HuH-7 (cell line): ENCODE results near the gene SQOR.
"Not testable (repeated sequence)": the region's sequence is repeated elsewhere in the genome, so short reads cannot be mapped to it uniquely, and the experiment has no call there.

Experiments
- DNase-seq: peaks from one replicate; pipeline ENCODE4 v3.0.0; 2011; ENCODE audit warnings: low spot score

The SQOR gene

DNA sequence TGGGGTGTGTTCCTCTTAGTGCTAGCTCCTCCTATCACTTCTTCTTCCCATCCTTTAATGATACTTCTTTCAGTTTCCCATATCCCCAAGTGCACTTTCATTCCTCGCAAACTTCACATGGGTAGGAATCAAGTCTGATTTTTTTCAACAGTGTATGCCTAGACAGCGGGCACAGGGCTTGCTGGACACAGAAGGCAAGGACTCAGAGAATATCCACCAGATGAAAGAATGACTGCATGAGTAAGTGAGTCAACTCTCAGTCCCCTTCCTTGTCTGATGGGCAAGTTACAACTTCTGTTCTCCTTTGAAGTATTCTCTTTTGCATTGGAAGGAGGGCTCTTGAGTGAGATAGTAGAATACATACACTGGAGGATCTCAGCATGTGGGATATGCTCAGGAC lies 3.1 kb upstream of the SQOR start:
- no peak for DNase-seq

DNA sequence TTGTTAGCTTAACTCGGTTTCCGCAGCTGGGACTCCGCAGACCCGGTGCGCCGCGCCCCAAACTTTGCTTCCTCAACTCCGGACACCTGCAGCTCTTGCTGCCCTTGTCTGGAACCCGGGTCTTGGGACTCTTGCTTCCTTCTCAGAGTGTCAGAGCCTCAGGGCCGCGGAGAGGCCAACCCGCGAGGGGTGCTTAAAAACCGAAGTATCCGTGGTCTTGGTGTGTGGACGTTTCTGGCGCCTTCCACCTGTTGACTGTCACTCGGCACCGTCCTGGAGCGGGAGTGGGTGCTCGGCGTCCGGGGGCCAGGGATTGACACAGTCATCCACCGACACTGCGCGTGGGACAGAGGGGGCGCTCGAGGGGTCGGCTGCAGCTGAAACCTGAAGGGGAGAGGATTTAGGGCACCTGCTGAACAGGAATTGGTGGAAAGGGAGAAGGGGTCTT lies 386 bp downstream of the SQOR start:
- DNase-seq = peak; percentile 59

DNA sequence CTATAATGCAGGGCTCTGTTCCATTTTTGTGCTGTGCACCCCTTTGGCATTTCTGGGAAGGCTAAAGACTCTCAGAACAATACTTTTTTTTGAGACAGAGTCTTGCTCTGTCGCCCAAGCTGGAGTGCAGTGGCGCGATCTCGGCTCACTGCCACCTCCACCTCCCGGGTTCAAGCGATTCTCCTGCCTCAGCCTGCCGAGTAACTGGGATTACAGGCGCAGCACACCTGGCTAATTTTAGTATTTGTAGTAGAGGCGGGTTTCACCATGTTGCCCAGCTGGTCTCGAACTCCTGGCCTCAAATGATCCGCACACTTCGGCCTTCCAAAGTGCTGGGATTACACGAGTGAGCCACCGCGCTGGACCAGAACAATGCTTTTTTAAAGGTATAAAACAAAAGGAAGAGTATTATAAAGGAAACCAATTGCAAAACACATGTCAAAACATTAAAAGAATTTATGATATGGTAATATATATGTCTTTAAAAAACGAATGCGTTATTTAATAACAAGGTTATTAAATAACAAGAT lies 999 bp downstream of the SQOR start:
- DNase-seq = no peak

GRCh38 chr15:45637141-45637540 lies 2.3 kb downstream of the SQOR start:
- no peak for DNase-seq

GRCh38 chr15:45637552-45638033 lies 2.8 kb downstream of the SQOR start:
- DNase-seq = no peak

DNA sequence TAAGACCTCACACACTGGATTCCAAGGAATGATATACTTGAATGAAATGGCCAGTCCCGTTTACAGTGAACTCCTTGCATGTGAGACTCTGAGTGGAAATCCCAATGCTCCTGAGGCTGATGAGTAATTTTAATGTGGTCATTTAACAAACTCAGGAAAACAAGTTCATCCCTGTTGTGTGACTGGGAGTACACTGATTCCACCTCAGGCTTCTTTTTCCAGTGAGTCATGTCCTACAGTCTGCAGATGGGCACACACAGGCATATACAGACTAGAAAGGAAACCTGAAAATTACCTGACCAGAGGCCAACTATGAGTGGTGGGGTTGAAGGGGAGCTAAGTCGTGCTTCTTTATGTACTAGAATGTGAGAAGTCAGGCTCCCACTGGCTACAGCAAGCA lies 5.8 kb downstream of the SQOR start:
- no peak for DNase-seq

DNA sequence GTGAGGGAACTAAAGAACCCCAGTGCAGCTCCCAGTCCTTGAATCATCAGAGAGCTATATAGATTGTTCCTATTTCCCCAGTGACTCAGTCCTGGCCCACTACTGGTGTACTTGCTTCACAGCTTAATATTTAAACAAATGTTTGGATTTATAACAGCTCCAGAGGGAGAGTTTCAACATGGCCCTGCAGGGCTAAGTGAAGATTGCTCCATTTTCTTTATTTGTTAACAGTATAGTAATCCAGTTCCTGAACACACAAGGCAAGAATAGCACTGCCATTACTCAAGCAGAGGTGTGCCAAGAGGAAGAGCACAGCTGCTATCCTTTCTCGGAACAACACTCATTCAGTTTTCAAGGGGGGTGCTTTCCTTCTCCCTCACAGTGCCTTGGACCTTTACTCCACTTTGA lies 6.5 kb downstream of the SQOR start:
- peak; percentile 78 for DNase-seq

DNA sequence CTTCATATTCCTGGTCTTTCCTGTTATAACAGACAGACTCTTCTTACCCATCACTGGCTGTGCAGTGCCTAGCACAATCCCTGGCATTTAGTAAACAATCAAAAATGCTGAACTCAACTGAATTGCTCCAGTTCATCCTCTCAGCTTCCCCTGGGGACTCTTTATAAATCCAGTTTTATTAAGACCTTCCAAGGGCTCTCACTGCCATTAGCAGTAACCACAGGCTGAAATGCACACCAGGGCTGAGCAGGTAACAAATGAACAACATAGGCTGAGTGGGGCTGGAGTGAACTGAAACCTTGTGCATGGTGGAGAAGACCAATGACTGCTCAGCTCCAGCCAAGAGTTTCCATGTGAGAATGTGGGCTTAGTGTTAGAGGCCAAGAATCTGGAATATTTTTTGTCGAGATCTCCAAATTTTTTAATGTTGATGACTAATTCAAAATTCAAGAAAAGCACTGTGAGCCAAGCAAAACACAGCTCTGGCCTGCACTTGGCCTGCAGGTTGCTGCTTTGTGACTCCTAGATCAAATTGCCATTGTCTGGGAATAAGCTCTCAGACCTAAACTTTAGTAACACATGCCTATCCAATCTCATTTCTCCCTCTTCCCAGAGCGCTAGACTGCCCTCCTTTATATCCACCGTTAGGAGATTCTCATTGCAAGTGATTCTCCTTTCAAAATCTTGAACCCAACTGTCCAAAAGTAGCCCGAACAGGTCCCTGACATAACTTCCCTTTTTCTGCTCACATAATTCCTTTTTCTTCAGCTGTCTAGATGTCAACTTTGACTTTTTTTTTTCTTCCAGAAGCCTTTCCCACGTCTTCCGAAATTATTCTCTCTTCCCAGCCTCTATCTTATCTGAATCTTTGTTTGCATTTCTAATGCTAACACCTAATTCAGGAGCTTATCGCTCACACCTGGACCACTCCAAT lies 7.4 kb downstream of the SQOR start:
- DNase-seq = no peak

- DNase-seq = no peak
Measured at GRCh38 chr15:45644437-45644836, 9.6 kb downstream of the SQOR start.

GRCh38 chr15:45645026-45645980 lies 10.5 kb downstream of the SQOR start:
- no peak for DNase-seq

- DNase-seq = no peak
Measured at GRCh38 chr15:45646220-45646619, 11.4 kb downstream of the SQOR start.

DNA sequence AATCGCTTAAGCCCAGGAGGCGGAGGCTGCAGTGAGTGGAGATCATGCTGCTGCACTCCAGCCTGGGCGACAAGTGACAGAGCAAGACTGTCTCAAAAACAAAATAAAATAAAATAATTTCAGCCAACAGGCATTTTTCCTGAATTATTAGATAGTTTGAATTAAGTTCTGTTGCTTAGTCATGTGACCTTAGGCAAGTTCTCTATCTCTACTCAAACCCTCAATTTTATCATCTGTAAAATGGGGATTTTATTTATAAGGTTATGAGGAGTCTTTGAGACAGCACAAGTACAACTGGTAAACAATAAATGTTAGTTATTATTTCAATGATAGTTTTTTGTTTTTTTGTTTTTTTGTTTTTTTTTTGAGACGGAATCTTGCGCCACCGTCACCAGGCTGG lies 13.0 kb downstream of the SQOR start:
- no peak for DNase-seq

- no peak for DNase-seq
Measured at GRCh38 chr15:45648521-45649200, 13.8 kb downstream of the SQOR start.

- not testable (repeated sequence) for DNase-seq
Measured at GRCh38 chr15:45650007-45650406, 15.2 kb downstream of the SQOR start.

- no peak for DNase-seq
Measured at GRCh38 chr15:45650889-45651525, 16.2 kb downstream of the SQOR start.

DNA sequence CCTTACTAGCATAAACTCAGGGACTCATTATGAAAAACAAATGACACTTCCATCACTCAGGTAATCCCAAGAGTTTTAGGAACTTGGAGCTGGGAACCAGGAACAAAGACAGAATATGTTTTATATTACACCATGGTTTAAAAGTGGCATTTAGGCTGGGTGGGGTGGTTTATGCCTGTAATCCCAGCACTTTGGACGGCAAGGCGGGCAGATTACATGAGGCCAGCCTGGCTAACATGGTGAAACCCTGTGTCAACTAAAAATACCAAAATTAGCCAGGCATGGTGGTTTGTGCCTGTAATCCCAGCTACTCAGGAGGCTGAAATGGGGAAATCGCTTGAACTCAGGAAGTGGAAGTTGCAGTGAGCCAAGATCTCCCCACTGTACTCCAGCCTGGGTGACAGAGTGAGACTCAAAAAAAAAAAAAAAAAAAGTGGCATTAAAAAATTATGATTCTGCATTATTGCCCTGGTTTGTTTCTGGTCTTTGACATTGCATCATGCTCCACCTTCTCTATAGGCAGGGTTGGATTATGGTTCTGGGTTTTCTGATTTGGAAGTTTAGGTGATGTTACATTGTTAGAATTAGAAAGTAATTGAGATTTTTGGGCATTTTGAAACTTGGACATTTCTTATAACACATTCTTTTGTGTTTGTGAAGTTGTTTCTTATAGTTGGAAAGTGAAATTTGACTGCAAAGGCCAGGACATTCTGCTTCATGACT lies 19.0 kb downstream of the SQOR start:
- no peak for DNase-seq

GRCh38 chr15:45654749-45655148 lies 19.9 kb downstream of the SQOR start:
- DNase-seq = no peak

DNA sequence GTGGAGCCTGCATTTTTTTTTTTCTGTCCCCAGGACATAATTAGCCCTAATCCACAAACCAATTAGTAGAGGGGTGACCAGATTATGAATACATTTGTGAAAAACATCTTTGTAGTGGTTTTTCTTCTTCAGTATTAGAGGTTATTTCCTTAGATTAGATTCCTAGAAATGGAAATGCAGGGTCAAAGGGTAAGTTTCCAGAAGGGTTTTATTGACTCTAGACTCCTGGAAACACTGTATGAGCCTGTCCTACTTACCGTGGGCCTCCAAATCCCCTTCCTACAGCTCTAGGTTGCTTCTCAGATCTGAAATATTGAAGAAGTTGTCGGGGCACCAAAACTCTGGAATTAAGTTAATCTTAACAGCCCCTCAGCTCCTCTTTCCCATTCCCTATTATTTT lies 22.4 kb downstream of the SQOR start:
- no peak for DNase-seq

DNA sequence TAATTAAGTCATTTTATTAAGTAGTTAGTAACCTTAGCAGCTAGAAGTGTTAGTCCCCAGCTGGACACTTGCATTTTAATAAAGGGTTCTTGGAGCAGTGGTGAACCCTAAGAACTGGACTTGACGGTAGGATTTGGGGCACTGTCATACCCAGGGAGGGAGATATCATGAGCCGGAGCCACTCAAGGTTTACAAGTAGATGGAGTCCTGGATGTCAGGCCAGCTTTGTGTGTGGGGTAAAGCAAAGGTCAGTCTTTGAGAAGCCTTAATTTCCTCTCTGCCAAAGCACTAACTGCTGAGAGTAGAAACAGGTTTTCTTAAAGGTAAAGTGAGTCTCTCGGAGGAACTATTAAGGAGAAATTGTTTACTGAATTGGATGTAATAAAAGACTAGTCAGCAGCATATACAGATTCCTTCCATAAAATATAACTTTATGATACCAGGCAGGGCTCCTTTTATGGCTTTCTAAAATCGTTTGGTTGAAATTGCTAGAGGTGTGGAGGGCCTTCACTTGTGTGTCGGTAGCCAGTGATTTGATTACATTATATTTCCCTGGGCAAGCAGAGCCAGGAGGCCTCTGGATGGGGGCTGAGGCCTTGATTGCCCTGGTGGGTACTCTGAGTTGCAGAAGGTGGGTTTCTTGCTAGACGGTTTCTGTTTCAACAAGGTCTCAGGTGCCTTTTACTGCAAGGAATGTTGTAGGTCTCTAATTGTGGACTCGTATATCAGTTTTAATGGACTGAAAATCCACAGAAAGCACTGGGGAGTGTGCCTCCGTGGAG lies 23.1 kb downstream of the SQOR start:
- no peak for DNase-seq
